IPS DF 6.9 (cell line): ENCODE data around the gene SPACA4.
"Not testable (repeated sequence)": the region's sequence is repeated elsewhere in the genome, so short reads cannot be mapped to it uniquely, and the experiment has no call there.

Experiments
- DNase-seq: peaks from one replicate; pipeline ENCODE4 v3.0.0-alpha.2; 2013; ENCODE audit warnings: low read depth, low spot score
- H3K27ac ChIP-seq: one replicate; pipeline ENCODE4 v1.5.1; 2013; ENCODE audit warnings: low read length, control low read depth
- H3K27me3 ChIP-seq: 2 replicates; pipeline ENCODE4 v1.6.1; 2013; ENCODE audit warnings: mild to moderate bottlenecking, low read length; ENCODE audit not compliant: control insufficient read depth, insufficient read depth
- H3K36me3 ChIP-seq: 2 replicates; pipeline ENCODE4 v1.6.1; 2013; ENCODE audit warnings: low read length; ENCODE audit not compliant: control insufficient read depth, insufficient read depth
- H3K4me1 ChIP-seq: 2 replicates; pipeline ENCODE4 v1.6.1; 2013; ENCODE audit warnings: low read length; ENCODE audit not compliant: control insufficient read depth, insufficient read depth
- H3K4me3 ChIP-seq: 2 replicates; pipeline ENCODE4 v1.5.1; 2013; ENCODE audit warnings: mild to moderate bottlenecking, low read length
- H3K9me3 ChIP-seq: 2 replicates; pipeline ENCODE4 v1.6.1; 2013; ENCODE audit warnings: low read length, inconsistent platforms; ENCODE audit not compliant: control insufficient read depth, insufficient read depth
- WGBS: extraction: QIAGEN DNeasy Blood & Tissue Kit; methylation state at CpG from one replicate; pipeline ENCODE4 v1.1.7; 2013; ENCODE audit warnings: mixed read lengths, missing lambda C conversion rate; ENCODE audit not compliant: insufficient read length, insufficient coverage; 5-methylcytosine and 5-hydroxymethylcytosine counted together

The SPACA4 gene

GRCh38 chr19:48628486-48629296 lies 22.1 kb downstream of the SPACA4 start:
- no peak overlapping the region for H3K4me3 ChIP-seq
- no peak overlapping the region for H3K27ac ChIP-seq
- H3K9me3 ChIP-seq = no peaks in the 10 kb centered on the region
- H3K27me3 ChIP-seq = no peaks in the 10 kb centered on the region
- no peak for DNase-seq
- H3K36me3 ChIP-seq = peaks cover 11% of the 10 kb centered on the region; the same call in 1 of the 2 replicates
- H3K4me1 ChIP-seq = peaks cover 10% of the 10 kb centered on the region
- WGBS = no CpG with 5 or more reads among the region's 34 CpGs

GRCh38 chr19:48629297-48629598 lies 22.7 kb downstream of the SPACA4 start:
- Histone ChIP-seq H3K9me3 (no peaks in the 10 kb centered on the region), H3K4me3 (no peak overlapping the region), H3K36me3 (peaks cover 11% of the 10 kb centered on the region; the same call in 1 of the 2 replicates), H3K4me1 (peaks cover 13% of the 10 kb centered on the region), H3K27ac (no peak overlapping the region), H3K27me3 (no peaks in the 10 kb centered on the region)
- WGBS = no CpG with 5 or more reads among the region's 22 CpGs
- DNase-seq = no peak

GRCh38 chr19:48629599-48630295 lies 23.2 kb downstream of the SPACA4 start:
- Histone ChIP-seq H3K27ac (no peak overlapping the region), H3K36me3 (peaks cover 11% of the 10 kb centered on the region; the same call in 1 of the 2 replicates), H3K4me1 (peaks cover 13% of the 10 kb centered on the region), H3K27me3 (no peaks in the 10 kb centered on the region), H3K4me3 (no peak overlapping the region), H3K9me3 (no peaks in the 10 kb centered on the region)
- no CpG with 5 or more reads among the region's 48 CpGs for WGBS
- peak; percentile 98 for DNase-seq

GRCh38 chr19:48630296-48631063 lies 23.9 kb downstream of the SPACA4 start:
- no CpG with 5 or more reads among the region's 47 CpGs for WGBS
- H3K27me3 ChIP-seq = no peaks in the 10 kb centered on the region
- H3K4me3 ChIP-seq = peak overlapping the region; percentile 6; the same call in 1 of the 2 replicates
- no peaks in the 10 kb centered on the region for H3K9me3 ChIP-seq
- no peak overlapping the region for H3K27ac ChIP-seq
- H3K4me1 ChIP-seq = peaks cover 12% of the 10 kb centered on the region
- H3K36me3 ChIP-seq = peaks cover 11% of the 10 kb centered on the region; the same call in 1 of the 2 replicates
- DNase-seq = no peak

GRCh38 chr19:48631225-48631624 lies 24.7 kb downstream of the SPACA4 start:
- peaks cover 5% of the 10 kb centered on the region; the same call in 1 of the 2 replicates for H3K36me3 ChIP-seq
- DNase-seq = no peak
- peaks cover 12% of the 10 kb centered on the region for H3K4me1 ChIP-seq
- H3K27ac ChIP-seq = no peak overlapping the region
- no CpG with 5 or more reads among the region's 3 CpGs for WGBS
- H3K27me3 ChIP-seq = no peaks in the 10 kb centered on the region; the same call in 1 of the 2 replicates
- H3K4me3 ChIP-seq = no peak overlapping the region
- no peaks in the 10 kb centered on the region for H3K9me3 ChIP-seq

- no CpG with 5 or more reads among the region's 11 CpGs for WGBS
- H3K27me3 ChIP-seq, H3K27ac ChIP-seq, H3K9me3 ChIP-seq, H3K4me3 ChIP-seq, DNase-seq, H3K36me3 ChIP-seq: not testable (repeated sequence)
- H3K4me1 ChIP-seq = peaks cover 12% of the 10 kb centered on the region
These were observed 25.7 kb downstream of the SPACA4 start for GRCh38 chr19:48632286-48632685.

- no peak overlapping the region for H3K27ac ChIP-seq
These were observed 26.2 kb downstream of the SPACA4 start for GRCh38 chr19:48632692-48633147.

GRCh38 chr19:48633148-48634035 lies 26.9 kb downstream of the SPACA4 start:
- Histone ChIP-seq H3K4me1 (peaks cover 13% of the 10 kb centered on the region), H3K9me3 (no peaks in the 10 kb centered on the region), H3K36me3 (peaks cover 5% of the 10 kb centered on the region; the same call in 1 of the 2 replicates), H3K27ac (no peak overlapping the region), H3K27me3 (no peaks in the 10 kb centered on the region; the same call in 1 of the 2 replicates), H3K4me3 (no peak overlapping the region)
- no peak for DNase-seq
- no CpG with 5 or more reads among the region's 22 CpGs for WGBS

More at GRCh38 chr19:48632692-48633147, 26.2 kb downstream of the SPACA4 start:
- Histone ChIP-seq H3K9me3 (no peaks in the 10 kb centered on the region), H3K4me1 (peaks cover 12% of the 10 kb centered on the region), H3K27me3 (no peaks in the 10 kb centered on the region; the same call in 1 of the 2 replicates), H3K4me3 (no peak overlapping the region), H3K36me3 (peaks cover 5% of the 10 kb centered on the region; the same call in 1 of the 2 replicates)
- no peak for DNase-seq

- H3K4me1 ChIP-seq = peaks cover 15% of the 10 kb centered on the region
- H3K27me3 ChIP-seq = no peaks in the 10 kb centered on the region; the same call in 1 of the 2 replicates
- no CpG with 5 or more reads among the region's 7 CpGs for WGBS
- H3K4me3 ChIP-seq = no peak overlapping the region
- no peaks in the 10 kb centered on the region for H3K9me3 ChIP-seq
- H3K27ac ChIP-seq = no peak overlapping the region
- no peak for DNase-seq
- peaks cover 2% of the 10 kb centered on the region; the same call in 1 of the 2 replicates for H3K36me3 ChIP-seq
These were observed 27.4 kb downstream of the SPACA4 start for GRCh38 chr19:48634036-48634342.
